T-helper 1 cell treated with Interleukin-12 subunit alpha and Interleukin-12 subunit beta and Interleukin-4 antibody, amounts not matched to agents 30 ng/mL and 1 ng/mL, for 36 hours (primary cell): ENCODE results near the gene PSMD9. TPM values are rescaled to one million over a fixed set of nuclear protein-coding genes. Genes with fewer than 3 reads are reported as not detected.

ENCODE experiments used
- intact Hi-C: fragments of 100-400 bp; cut with micrococcal nuclease; formaldehyde crosslinking; loops from one replicate; pipeline ENCODE4 v1.15.1; 2024
- total RNA-seq: library from RNA; stranded (reverse); gene quantifications from 2 replicates; pipeline ENCODE4 v1.2.3, GENCODE V29; 2022

The PSMD9 gene
- total RNA-seq, 1 donor from 2014 or later, result 62.1 TPM

DNA sequence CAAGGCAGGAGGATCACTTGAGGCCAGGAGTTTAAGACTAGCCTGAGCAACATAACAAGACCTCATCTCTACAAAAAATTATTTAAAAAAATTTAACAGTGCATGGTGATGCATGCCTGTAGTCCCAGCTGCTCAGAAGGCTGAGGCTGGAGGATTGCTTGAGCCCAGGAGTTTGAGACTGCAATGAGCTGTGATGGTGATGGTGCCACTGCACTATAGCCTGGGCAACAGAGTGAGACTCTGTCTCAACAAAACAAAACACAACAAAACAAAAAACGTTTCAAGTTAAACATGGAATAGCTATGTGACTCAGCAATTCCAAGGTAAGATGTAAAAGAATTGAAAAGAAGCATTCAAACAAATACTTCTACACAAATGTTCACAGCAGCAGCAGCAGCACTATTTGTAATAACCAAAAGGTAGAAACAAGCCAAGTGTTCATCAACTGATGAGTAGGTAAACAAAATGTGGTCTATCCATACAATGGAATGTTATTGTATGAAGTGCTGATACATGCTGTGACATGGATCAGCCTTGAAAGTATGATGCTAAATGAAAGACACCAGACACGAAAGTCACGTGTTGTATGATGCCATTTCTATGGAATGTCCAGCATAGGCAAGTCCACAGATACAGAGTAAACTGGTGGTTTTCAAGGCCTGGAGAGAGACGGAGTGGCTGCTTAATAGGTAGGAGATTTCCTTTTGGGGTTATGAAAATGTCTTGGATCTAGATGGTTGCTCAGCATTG lies 61.2 kb downstream of the PSMD9 start:
- intact Hi-C loops, result no loop called here

- intact Hi-C loops, result no loop called here
Observed at GRCh38 chr12:121953117-121953692, 64.6 kb downstream of the PSMD9 start.

DNA sequence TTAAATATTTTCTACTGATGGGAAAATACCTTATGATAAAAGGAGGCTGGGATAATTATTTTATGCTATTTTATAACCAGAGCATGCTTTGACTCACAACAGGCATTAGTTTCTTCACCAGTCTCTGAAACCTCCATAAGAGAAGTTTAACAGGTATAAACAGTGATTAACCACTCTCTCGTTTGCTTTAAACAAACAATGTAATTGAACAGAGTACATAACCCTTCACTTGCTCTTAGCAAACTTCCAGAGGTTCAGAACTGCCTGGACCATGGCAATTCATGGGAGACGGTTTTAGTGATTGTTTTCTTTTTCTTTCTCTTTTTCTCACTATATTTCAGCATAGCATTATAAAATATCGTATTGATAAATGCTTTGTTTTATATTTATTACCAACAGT lies 65.1 kb downstream of the PSMD9 start:
- intact Hi-C loops, result no loop called here

DNA sequence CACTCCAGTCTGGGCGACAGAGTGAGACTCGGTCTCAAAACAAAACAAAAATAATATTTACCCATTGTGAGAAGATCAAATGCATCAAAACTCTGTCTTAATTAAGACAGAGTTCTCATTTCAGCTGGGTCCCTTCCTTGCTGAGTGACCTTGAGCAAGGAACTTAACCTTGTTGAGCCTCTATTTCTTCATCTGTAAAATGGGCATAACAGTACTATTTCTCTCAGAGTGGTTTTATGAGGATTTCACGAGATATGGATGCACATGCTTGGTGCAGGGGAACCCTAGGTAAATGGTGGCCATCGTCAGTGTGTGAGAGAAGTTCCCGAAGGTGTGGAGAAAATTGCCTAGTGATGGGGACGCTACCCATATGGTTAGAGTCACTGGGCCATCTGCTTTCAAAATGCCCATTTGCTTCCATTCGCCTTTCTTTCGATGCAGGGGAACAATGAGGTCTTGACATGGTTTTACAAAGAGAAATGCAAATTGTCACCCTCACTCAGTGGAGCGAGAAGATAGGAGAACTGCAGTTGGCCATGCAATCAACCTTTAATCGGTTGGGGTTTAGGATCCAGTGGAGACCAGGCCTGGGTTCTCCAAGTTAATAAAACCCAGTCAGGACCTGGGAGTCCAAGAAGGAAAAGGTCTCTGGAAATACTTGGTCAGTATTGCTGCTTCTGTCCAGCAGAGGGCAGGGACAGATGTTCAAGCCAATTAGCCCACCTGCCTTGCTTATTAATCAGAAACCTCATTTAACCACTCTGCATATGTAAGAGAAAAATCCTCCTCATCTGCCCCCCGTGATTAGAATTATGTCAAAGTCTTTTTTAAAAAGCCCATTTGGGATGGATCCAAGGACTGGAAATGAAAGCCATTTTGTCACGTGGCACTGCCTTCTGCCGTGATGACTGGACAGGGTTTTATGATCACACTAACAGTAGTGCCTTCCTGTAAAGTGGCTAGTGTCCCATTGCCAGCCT lies 67.0 kb downstream of the PSMD9 start:
- intact Hi-C loops, result no loop called here

- intact Hi-C loops, result no loop called here
Observed at GRCh38 chr12:121957861-121958515, 69.4 kb downstream of the PSMD9 start.

DNA sequence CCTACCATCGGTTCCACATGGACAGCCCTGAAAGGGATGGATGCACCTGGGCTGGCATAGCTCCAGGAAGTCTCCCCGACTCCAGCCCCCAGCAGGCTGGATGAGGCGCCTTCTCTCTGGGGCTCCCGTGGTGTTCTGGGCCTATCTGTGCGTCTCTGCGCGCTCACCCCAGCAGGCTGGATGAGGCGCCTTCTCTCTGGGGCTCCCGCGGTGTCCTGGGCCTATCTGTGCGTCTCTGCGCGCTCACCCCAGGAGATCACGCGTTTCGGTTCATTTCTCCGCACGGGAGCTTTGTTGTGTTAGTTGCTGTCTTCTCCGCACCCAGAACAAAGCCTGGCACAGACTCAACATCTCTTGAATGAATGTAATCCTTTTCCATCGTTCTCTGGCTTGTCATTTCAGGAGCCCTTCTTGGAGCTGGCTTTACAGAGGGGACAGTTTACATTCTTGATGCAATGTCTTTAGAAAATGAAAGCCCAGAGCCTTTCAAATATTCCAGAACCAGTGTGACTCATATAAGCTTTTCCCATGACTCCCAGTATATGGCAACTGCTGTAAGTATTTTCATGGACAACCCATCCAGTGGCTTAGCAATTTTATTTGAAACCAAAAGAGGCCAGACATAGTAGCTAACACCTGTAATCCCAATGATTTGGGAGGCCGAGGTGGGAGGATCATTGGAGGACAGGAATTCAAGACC lies 70.1 kb downstream of the PSMD9 start:
- intact Hi-C loops, result no loop called here

DNA sequence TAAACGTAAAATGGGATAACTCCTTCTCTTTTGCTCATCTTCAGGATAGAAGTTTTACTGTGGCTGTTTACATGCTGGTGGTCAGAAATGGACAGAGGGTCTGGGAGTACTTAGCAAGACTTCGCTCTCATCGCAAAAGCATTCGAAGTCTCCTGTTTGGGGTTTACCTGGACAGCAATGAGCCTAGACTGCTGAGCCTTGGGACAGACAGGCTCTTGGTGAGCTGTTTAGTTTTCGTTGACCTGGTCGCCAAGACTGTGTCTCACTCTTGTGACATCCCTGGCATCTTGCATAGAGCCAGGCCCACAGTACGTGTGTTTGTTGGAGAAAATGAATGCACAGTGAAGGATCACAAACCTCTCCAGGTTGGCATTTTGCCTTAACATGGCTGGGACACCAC lies 72.0 kb downstream of the PSMD9 start:
- intact Hi-C loops, result no loop called here

DNA sequence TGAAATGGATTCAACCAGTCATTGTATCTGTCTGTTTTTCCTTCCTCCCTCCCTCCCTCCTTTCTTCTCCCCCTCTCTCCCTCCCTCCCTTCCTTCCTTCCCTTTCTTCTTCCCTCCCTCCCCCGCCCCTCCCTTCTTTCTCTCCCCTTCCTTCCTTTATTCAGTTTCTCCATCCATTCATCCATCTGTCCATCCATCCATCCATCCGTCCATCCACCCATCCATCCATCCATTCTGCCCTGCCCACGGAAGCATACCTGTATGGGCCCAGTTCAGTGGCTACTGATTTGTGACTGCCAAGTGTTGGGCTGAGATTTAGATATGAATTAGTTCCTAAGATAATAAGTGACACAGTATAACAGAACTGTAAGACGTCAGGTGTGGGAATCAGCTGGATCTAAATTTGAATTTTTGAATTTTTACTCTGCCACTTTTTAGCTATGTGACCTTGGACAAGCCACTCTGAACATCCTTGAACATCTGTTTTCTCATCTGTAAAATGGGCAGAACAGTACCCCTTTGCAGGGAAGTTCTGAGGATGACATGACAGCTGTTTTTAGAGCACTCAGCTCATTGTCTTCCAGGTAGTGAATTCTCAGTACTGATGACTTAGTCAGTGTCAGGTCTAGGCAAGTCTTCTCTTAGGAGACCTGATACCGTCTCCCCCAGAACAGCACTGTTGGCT lies 72.7 kb downstream of the PSMD9 start:
- intact Hi-C loops, result no loop called here

GRCh38 chr12:121963341-121964018 lies 74.9 kb downstream of the PSMD9 start:
- intact Hi-C loops, result no loop called here

DNA sequence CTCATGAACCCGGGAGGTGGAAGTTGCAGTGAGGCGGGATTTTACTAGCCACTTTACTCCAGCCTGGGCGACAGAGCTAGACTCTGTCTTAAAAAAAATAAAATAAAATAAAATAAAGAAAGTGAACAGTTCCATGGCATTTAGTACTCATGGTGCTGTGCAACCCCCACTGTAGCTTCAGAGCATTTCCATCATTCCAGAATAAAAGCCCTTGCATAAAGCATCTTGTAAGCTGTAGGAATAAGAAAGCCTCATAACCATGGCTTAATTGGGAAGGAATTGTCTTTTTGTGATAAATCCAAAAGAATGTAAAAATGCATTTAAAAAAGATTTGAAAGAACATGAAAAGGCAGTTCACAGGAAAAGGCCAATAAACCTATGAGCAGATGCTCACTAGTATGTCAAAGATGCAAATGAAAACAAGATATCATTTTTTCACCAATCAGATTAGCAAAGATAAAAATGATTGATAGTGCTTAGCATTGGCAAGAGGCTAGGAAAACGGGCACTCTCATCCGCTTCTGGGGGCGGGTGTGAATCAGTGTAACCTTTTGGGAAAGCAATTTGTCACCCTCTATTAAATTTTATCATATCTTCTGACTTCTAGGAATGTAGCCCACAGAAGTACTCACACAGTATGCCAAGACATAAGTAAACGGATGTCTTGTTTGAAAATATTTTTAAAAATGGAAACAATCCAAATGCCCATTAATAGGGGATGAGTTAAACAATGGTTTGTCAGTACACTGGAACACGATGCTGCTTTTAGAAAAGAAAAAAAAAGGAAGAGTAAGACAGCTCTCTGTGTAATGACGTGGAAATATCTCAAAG lies 76.4 kb downstream of the PSMD9 start:
- intact Hi-C loops, result no loop called here

DNA sequence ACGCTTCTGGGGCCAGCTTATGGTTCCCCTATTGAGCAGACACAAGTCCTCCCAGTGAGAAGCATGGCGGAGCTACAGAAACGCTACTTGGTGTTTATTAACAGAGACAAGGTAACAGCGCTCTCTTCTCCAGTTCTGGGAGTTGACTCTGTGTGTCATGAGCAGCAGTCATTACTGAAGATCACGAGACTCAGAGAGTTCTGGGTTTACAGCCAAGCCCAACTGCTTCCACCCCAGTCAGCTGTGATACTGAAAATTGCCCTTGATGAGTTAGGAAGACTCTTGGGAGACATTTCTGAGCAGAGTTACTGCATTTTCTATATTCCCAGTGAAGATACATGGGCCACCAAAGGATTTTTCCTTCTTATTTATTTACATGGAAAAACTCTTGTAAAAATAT lies 78.4 kb downstream of the PSMD9 start:
- intact Hi-C loops, result no loop called here

Other genes with a start within 250 kb of the PSMD9 start
- 2.4 and 2.7 TPM in 2 replicates for gene MORN3, start 219.1 kb upstream of the PSMD9 start, total RNA-seq
- 9.2 and 9.4 TPM in 2 replicates for gene TMEM120B, start 176.0 kb upstream of the PSMD9 start, total RNA-seq
- 113 and 121 TPM in 2 replicates for gene RHOF, start 95.1 kb upstream of the PSMD9 start, total RNA-seq
- gene SETD1B, start 84.8 kb upstream of the PSMD9 start, total RNA-seq, result 37.5 and 38.1 TPM in 2 replicates
- gene HPD, start 29.9 kb upstream of the PSMD9 start, total RNA-seq, result not detected in 2 replicates
- gene CFAP251, start 29.8 kb downstream of the PSMD9 start, total RNA-seq, result 0.96 and 1.3 TPM in 2 replicates
- gene BCL7A, start 133.1 kb downstream of the PSMD9 start, total RNA-seq, result 5.2 and 6.2 TPM in 2 replicates
- gene MLXIP, start 190.0 kb downstream of the PSMD9 start, total RNA-seq, result 57.6 and 59.2 TPM in 2 replicates